A549 (cell line): Measurements from ENCODE around the gene APOM. TPM values are rescaled to one million over a fixed set of nuclear protein-coding genes. Genes with fewer than 3 reads are reported as not detected.

ENCODE experiments used
- ATAC-seq, 2 experiments: fragments of 200-7000 bp in 1 of 2; fragments of >200 bp in 1 of 2; cut with Nextera tagmentation in 1 of 2; cut with Tn5 transposase in 1 of 2; 3 replicates each; pipeline versions ENCODE4 v1.8.0 to v1.9.1; 2018 to 2020; ENCODE audit warnings: mild to moderate bottlenecking in 1 of 2, moderate library complexity in 1 of 2
- CTCF ChIA-PET: fragments of 300-600 bp; sonication (Branson Sonifier 250); formaldehyde crosslinking; extraction: SDS; loops from one replicate; lab custom pipeline; 2021; ENCODE audit warnings: antibody characterized with exemption, inconsistent platforms; lab: Yijun Ruan, JAX
- POLR2A ChIA-PET: fragments of 350-600 bp; formaldehyde crosslinking; extraction: SDS; loops from one replicate; lab custom pipeline; 2021; ENCODE audit warnings: antibody characterized with exemption, inconsistent platforms; lab: Yijun Ruan, JAX
- DNase-seq, 2 experiments: peaks; one replicate each; pipeline versions ENCODE4 v3.0.0 to v3.0.0-alpha.2; 2011 to 2016; ENCODE audit warnings: low read depth in 1 of 2, low spot score in 1 of 2
- FAIRE-seq: peaks from 2 replicates; lab custom pipeline; 2011; peaks lifted over from hg19 to GRCh38; lab: Jason Lieb, UNC
- H3K27ac ChIP-seq, 2 experiments: fragments of >200 bp; sonication (Bioruptor Twin); formaldehyde crosslinking; 3 replicates each; pipeline ENCODE4 v1.5.1; 2016 to 2017
- H3K4me1 ChIP-seq: fragments of >200 bp; sonication (Bioruptor Twin); formaldehyde crosslinking; 3 replicates; pipeline ENCODE4 v1.6.1; 2016
- H3K4me2 ChIP-seq: fragments of >200 bp; sonication (Bioruptor Twin); formaldehyde crosslinking; 3 replicates; pipeline ENCODE4 v1.6.1; 2016
- H3K4me3 ChIP-seq: fragments of >200 bp; sonication (Bioruptor Twin); formaldehyde crosslinking; 3 replicates; pipeline ENCODE4 v1.5.1; 2016
- H3K9me3 ChIP-seq: fragments of >200 bp; sonication (Bioruptor Twin); formaldehyde crosslinking; 3 replicates; pipeline ENCODE4 v1.6.1; 2016
- BCL3 ChIP-seq: fragments of >200 bp; sonication (Bioruptor Twin); formaldehyde crosslinking; IDR thresholded peaks from 3 replicates; pipeline ENCODE4 v1.6.1; 2016
- CBX2 ChIP-seq: fragments of 200-600 bp; sonication (generic); IDR thresholded peaks from 2 replicates; pipeline ENCODE4 v1.6.1; 2016; ENCODE audit warnings: low read depth, mild to moderate bottlenecking, borderline replicate concordance
- CHD2 ChIP-seq: fragments of 150-350 bp; IDR thresholded peaks from 2 replicates; pipeline ENCODE4 v1.6.1; 2014; ENCODE audit warnings: low read length; ENCODE audit not compliant: partially characterized antibody
- E2F6 ChIP-seq: IDR thresholded peaks from 2 replicates; pipeline ENCODE4 v1.6.1; 2012; ENCODE audit warnings: low read depth, borderline replicate concordance
- EHMT2 ChIP-seq: fragments of 200-600 bp; sonication (generic); IDR thresholded peaks from 2 replicates; pipeline ENCODE4 v1.6.1; 2016; ENCODE audit warnings: antibody characterized with exemption, low read depth, mild to moderate bottlenecking, moderate library complexity
- HOXA7 ChIP-seq: fragments of 250-450 bp; sonication (Bioruptor Pico); IDR thresholded peaks from 2 replicates; pipeline ENCODE4 v1.5.0; 2020; ENCODE audit warnings: mild to moderate bottlenecking, moderate library complexity
- JUN ChIP-seq, 2 experiments: fragments of >200 bp; sonication (Bioruptor Twin); formaldehyde crosslinking; IDR thresholded peaks; 2 replicates in 1 of 2; 3 replicates in 1 of 2; pipeline ENCODE4 v1.6.1; 2016 to 2017
- KDM1A ChIP-seq: fragments of 200-600 bp; sonication (generic); IDR thresholded peaks from 2 replicates; pipeline ENCODE4 v1.6.1; 2016; ENCODE audit warnings: low read depth, mild to moderate bottlenecking
- MAFK ChIP-seq: fragments of 450-650 bp; IDR thresholded peaks from 2 replicates; pipeline ENCODE4 v1.6.1; 2014; ENCODE audit not compliant: partially characterized antibody
- NFE2L2 ChIP-seq: fragments of 150-350 bp; conservative IDR thresholded peaks from 2 replicates; pipeline ENCODE4 v1.6.1; 2014; ENCODE audit warnings: low read length
- PHF8 ChIP-seq: fragments of 200-600 bp; sonication (generic); IDR thresholded peaks from 2 replicates; pipeline ENCODE4 v1.6.1; 2016; ENCODE audit warnings: low read depth, mild to moderate bottlenecking, antibody characterized with exemption, moderate library complexity, borderline replicate concordance
- POLR2A ChIP-seq: IDR thresholded peaks from 2 replicates; pipeline ENCODE4 v1.6.1; 2012; ENCODE audit warnings: mild to moderate bottlenecking, low read length
- POLR2AphosphoS2 ChIP-seq: conservative IDR thresholded peaks from 2 replicates; pipeline ENCODE4 v1.6.1; 2012; ENCODE audit warnings: low read length, improper control_type of control experiment, inconsistent platforms
- RFX5 ChIP-seq: fragments of 450-650 bp; IDR thresholded peaks from 2 replicates; pipeline ENCODE4 v1.7.1; 2014; ENCODE audit warnings: antibody characterized with exemption, mild to moderate bottlenecking, moderate library complexity
- RNF2 ChIP-seq: fragments of 200-600 bp; sonication (generic); IDR thresholded peaks from 2 replicates; pipeline ENCODE4 v1.6.1; 2016; ENCODE audit warnings: low read depth, mild to moderate bottlenecking, antibody characterized with exemption, moderate library complexity, borderline replicate concordance
- ZC3H11A ChIP-seq: fragments of 450-650 bp; IDR thresholded peaks from 2 replicates; pipeline ENCODE4 v1.6.1; 2014; ENCODE audit warnings: antibody characterized with exemption, mild to moderate bottlenecking
- ZSCAN20 ChIP-seq: fragments of 250-450 bp; sonication (Bioruptor Pico); IDR thresholded peaks from 2 replicates; pipeline ENCODE4 v1.8.0; 2022; ENCODE audit warnings: mild to moderate bottlenecking, moderate library complexity
- WGBS: methylation state at CpG from one replicate; pipeline ENCODE4 v1.1.6; 2017; ENCODE audit errors: missing lambda C conversion rate; 5-methylcytosine and 5-hydroxymethylcytosine counted together
- polyA plus RNA-seq, 4 experiments: library from polyadenylated mRNA; depleted of rRNA in 3 of 4; stranded (reverse); fragments of >200 nt; fragmentation: RNase III in 1 of 4; extraction: RNeasy Plus Mini Kit Qiagen cat#74134 plus additional on column Dnase treatment in 1 of 4; gene quantifications; 2 replicates in 3 of 4; 3 replicates in 1 of 4; pipeline ENCODE4 v1.2.3, GENCODE V29; 2011 to 2017
- TF ChIP-seq, protein P1 (sequence below): IDR thresholded peaks from 2 replicates; pipeline ENCODE4 v1.6.1; 2012
- TF ChIP-seq, protein P2 (sequence below): fragments of 250-450 bp; sonication (Bioruptor Pico); IDR thresholded peaks from 2 replicates; pipeline ENCODE4 v1.5.0; 2021; ENCODE audit warnings: mild to moderate bottlenecking, moderate library complexity, borderline replicate concordance

APOM gene
- polyA plus RNA-seq, 2 of the 4 experiments (the other 2 are of a cell fraction): 1.5 to 2.6 TPM

- ChIA-PET POLR2A (interaction anchor here (0.6 to 1.8 kb wide), 7 partner anchors 9 to 112 kb away, joined by 3 to 14 read pairs (median 4); partner anchors contain the start of genes CSNK2B, DDX39B and GPANK1), CTCF (interaction anchor here (0.7 to 2.4 kb wide), 6 partner anchors 8 to 177 kb away, joined by 3 to 12 read pairs (median 4); partner anchors contain the start of genes C6orf47 and DDAH2)
- H3K27ac ChIP-seq: peak overlapping the region; percentile 91 to 99
- peak overlapping the region; percentile 83 for H3K4me2 ChIP-seq
- no peaks in the 10 kb centered on the region for H3K9me3 ChIP-seq
- H3K4me3 ChIP-seq: peak overlapping the region; percentile 69
- no peak for TF ChIP-seq ZC3H11A
- no peak for TF ChIP-seq CHD2
- TF ChIP-seq EHMT2: no peak
- TF ChIP-seq E2F6: no peak
- TF ChIP-seq BCL3: 0 out of 3 replicates have a peak, but pooled peaks have one; percentile 18
- no peak for TF ChIP-seq POLR2AphosphoS2
- TF ChIP-seq JUN (IDR thresholded peaks at IDR 0.05): peak in 1 of 2 experiments; percentile 10; a peak in 1 of 5 replicates
- peak; percentile 9; the same call in 1 of the 2 replicates for TF ChIP-seq PHF8
- TF ChIP-seq, protein P1, sequence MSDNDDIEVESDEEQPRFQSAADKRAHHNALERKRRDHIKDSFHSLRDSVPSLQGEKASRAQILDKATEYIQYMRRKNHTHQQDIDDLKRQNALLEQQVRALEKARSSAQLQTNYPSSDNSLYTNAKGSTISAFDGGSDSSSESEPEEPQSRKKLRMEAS: peak; percentile 50; the same call in 1 of the 2 replicates
- TF ChIP-seq HOXA7 (CRISPR knock-in tag): peak; percentile 5; the same call in 1 of the 2 replicates
- FAIRE-seq: no peak
- DNase-seq: peak in 1 of 2 experiments; percentile 87
- peak; percentile 78 to 84 for ATAC-seq
- H3K4me1 ChIP-seq: peaks cover 10% of the 10 kb centered on the region; the same call in 2 of the 3 replicates
- 17% methylated on average over 31 of the region's 37 CpGs for WGBS
Observed at GRCh38 chr6:31652925-31653724, 2.6 kb upstream of the APOM start.

DNA sequence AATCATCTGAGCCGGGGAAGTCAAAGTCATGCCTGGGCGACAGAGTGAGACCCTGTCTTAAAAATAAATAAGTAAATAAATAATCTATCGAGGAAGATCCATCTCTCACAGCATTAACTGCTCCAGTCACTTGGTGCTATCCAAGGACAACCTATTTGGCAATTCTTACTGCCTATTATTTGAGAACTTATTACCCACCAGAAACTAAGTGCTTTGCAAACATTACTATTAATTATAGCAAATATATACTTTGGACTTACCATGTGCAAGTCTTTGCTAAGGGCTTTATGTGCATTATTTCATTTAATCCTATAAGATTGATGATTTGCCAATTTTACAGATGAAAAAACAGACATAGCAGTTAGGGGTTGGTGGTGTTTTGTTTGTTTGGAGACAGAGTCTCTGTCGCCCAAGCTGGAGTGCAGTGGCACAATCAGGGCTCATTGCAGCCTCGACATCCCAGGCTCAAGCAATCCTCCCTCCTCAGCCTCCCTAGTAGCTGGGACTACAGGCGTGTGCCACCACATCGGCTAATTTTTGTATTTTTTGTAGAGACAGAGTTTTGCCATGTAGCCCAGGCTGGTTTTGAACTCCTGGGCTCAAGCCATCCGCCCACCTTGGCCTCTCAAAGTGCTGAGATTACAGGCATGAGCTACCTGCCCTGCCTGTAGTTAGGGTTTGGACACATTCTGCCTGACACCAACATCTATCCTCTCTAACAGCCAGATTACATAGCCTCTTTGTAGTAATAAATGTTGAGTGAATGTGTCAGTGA, 933 bp upstream of the APOM start:
- 92% methylated on average over 8 of the region's 8 CpGs for WGBS
- FAIRE-seq (no peak), ATAC-seq (no peak), DNase-seq (no peak)
- ChIA-PET CTCF (interaction anchor here (1.2 to 2.0 kb wide), 2 partner anchors 20 to 176 kb away, joined by 4 to 8 read pairs; no protein-coding TSS in a partner anchor), POLR2A (interaction anchor here (1.1 kb wide), 1 partner anchor 10 kb away, joined by 3 read pairs; the partner anchor contains the start of gene GPANK1)
- Histone ChIP-seq H3K4me2 (no peak overlapping the region), H3K9me3 (no peaks in the 10 kb centered on the region), H3K4me3 (no peak overlapping the region), H3K27ac (no peak overlapping the region), H3K4me1 (peaks cover 26% of the 10 kb centered on the region)
- TF ChIP-seq MAFK: no peak
- TF ChIP-seq CBX2: no peak
- TF ChIP-seq ZSCAN20 (CRISPR knock-in tag): no peak
- TF ChIP-seq, protein P2, sequence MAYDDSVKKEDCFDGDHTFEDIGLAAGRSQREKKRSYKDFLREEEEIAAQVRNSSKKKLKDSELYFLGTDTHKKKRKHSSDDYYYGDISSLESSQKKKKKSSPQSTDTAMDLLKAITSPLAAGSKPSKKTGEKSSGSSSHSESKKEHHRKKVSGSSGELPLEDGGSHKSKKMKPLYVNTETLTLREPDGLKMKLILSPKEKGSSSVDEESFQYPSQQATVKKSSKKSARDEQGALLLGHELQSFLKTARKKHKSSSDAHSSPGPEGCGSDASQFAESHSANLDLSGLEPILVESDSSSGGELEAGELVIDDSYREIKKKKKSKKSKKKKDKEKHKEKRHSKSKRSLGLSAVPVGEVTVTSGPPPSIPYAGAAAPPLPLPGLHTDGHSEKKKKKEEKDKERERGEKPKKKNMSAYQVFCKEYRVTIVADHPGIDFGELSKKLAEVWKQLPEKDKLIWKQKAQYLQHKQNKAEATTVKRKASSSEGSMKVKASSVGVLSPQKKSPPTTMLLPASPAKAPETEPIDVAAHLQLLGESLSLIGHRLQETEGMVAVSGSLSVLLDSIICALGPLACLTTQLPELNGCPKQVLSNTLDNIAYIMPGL: no peak
- TF ChIP-seq KDM1A: no peak
- no peak for TF ChIP-seq RFX5
- no peak for TF ChIP-seq POLR2A
- no peak for TF ChIP-seq NFE2L2
- TF ChIP-seq RNF2: no peak
